ENCODE results near the gene CFAP157. TPM values are rescaled to one million over a fixed set of nuclear protein-coding genes. Genes with fewer than 3 reads are reported as not detected.

CFAP157 gene
- 0.04 to 0.11 TPM (median 0.05 TPM) in 4 of 5 replicates, not detected in the other for total RNA-seq (2022; extraction: Qiagen RNA extraction; ENCODE audit: low read depth)

GRCh38 chr9:127706836-127707241 lies at the start of gene CFAP157:
Gene CFAP157, plus strand, starts transcription at chr9:127706988. Its CDS starts 44 bp downstream, at chr9:127707032.

GRCh38 chr9:127715470-127716337 lies 8.9 kb downstream of the CFAP157 start, which contains the start of the genes PTRH1 and TTC16:
Gene PTRH1, minus strand, starts transcription at chr9:127715663. Its CDS starts 24 bp downstream, at chr9:127715639.
Gene TTC16, plus strand, starts transcription at chr9:127716079. Its CDS starts 67 bp downstream, at chr9:127716146.

GRCh38 chr9:127734747-127735529 lies 28.1 kb downstream of the CFAP157 start, which contains the start of gene TOR2A:
Gene TOR2A, minus strand, starts transcription at chr9:127735294. Its CDS starts 24 bp downstream, at chr9:127735270.

Other genes with a start within 250 kb of the CFAP157 start
- gene STXBP1, start 94.7 kb upstream of the CFAP157 start, total RNA-seq (2022; extraction: Qiagen RNA extraction; ENCODE audit: low read depth), result 14.9 to 19.5 TPM (median 17.9 TPM) in 5 replicates
- 10.4 to 17.0 TPM (median 14.5 TPM) in 5 replicates for gene PTRH1, start 8.7 kb downstream of the CFAP157 start, total RNA-seq (2022; extraction: Qiagen RNA extraction; ENCODE audit: low read depth)
- 0.03 TPM in 1 of 5 replicates, not detected in the others for gene TTC16, start 9.1 kb downstream of the CFAP157 start, total RNA-seq (2022; extraction: Qiagen RNA extraction; ENCODE audit: low read depth)
- 10.2 to 14.7 TPM (median 13.1 TPM) in 5 replicates for gene TOR2A, start 28.3 kb downstream of the CFAP157 start, total RNA-seq (2022; extraction: Qiagen RNA extraction; ENCODE audit: low read depth)
- gene SH2D3C, start 71.7 kb downstream of the CFAP157 start, total RNA-seq (2022; extraction: Qiagen RNA extraction; ENCODE audit: low read depth), result 0.07 to 0.17 TPM (median 0.16 TPM) in 4 of 5 replicates, not detected in the other
- gene CDK9, start 79.0 kb downstream of the CFAP157 start, total RNA-seq (2022; extraction: Qiagen RNA extraction; ENCODE audit: low read depth), result 44.7 to 54.0 TPM (median 46.4 TPM) in 5 replicates
- 46.1 to 53.7 TPM (median 48.9 TPM) in 5 replicates for gene FPGS, start 95.9 kb downstream of the CFAP157 start, total RNA-seq (2022; extraction: Qiagen RNA extraction; ENCODE audit: low read depth)
- 0.09 to 0.34 TPM (median 0.14 TPM) in 5 replicates for gene ENG, start 147.7 kb downstream of the CFAP157 start, total RNA-seq (2022; extraction: Qiagen RNA extraction; ENCODE audit: low read depth)
- 41.4 to 79.4 TPM (median 65.1 TPM) in 5 replicates for gene AK1, start 170.7 kb downstream of the CFAP157 start, total RNA-seq (2022; extraction: Qiagen RNA extraction; ENCODE audit: low read depth)
- 21.8 to 27.1 TPM (median 24.2 TPM) in 5 replicates for gene ST6GALNAC6, start 192.6 kb downstream of the CFAP157 start, total RNA-seq (2022; extraction: Qiagen RNA extraction; ENCODE audit: low read depth)
- 17.1 to 25.6 TPM (median 20.9 TPM) in 5 replicates for gene ST6GALNAC4, start 210.1 kb downstream of the CFAP157 start, total RNA-seq (2022; extraction: Qiagen RNA extraction; ENCODE audit: low read depth)
- gene PIP5KL1, start 223.8 kb downstream of the CFAP157 start, total RNA-seq (2022; extraction: Qiagen RNA extraction; ENCODE audit: low read depth), result 2.0 to 2.6 TPM (median 2.1 TPM) in 5 replicates
- 40.9 to 50.0 TPM (median 44.0 TPM) in 5 replicates for gene DPM2, start 230.9 kb downstream of the CFAP157 start, total RNA-seq (2022; extraction: Qiagen RNA extraction; ENCODE audit: low read depth)

Measured in A549 treated with DMSO at 1 μM for 4 hours (cell line).